Endodermal cell (in vitro differentiated cells): ENCODE results near the gene VPS4B. TPM values are rescaled to one million over a fixed set of nuclear protein-coding genes. Genes with fewer than 3 reads are reported as not detected.

Experiments
- DNase-seq: peaks from one replicate; pipeline ENCODE4 v3.0.0-alpha.2; 2017
- H3K27ac ChIP-seq: 2 replicates; pipeline ENCODE4 v1.5.1; 2013; ENCODE audit warnings: mild to moderate bottlenecking, low read depth, low read length, moderate library complexity
- H3K27me3 ChIP-seq: 2 replicates; pipeline ENCODE4 v1.6.1; 2013; ENCODE audit warnings: mild to moderate bottlenecking, low read length, moderate library complexity; ENCODE audit not compliant: insufficient read depth, control insufficient read depth, poor library complexity, severe bottlenecking
- H3K36me3 ChIP-seq: 2 replicates; pipeline ENCODE4 v1.7.0; 2013; ENCODE audit warnings: mild to moderate bottlenecking, low read length, moderate library complexity; ENCODE audit not compliant: control insufficient read depth, insufficient read depth
- H3K4me1 ChIP-seq: one replicate; pipeline ENCODE4 v1.7.0; 2013; ENCODE audit warnings: low read length; ENCODE audit not compliant: control insufficient read depth, insufficient read depth
- H3K4me3 ChIP-seq: 2 replicates; pipeline ENCODE4 v1.5.1; 2013; ENCODE audit warnings: mild to moderate bottlenecking, low read length, moderate library complexity
- H3K9ac ChIP-seq: 2 replicates; pipeline ENCODE4 v1.6.1; 2013; ENCODE audit warnings: mild to moderate bottlenecking, low read length, moderate library complexity; ENCODE audit not compliant: poor library complexity, severe bottlenecking; ENCODE audit errors: extremely low read depth
- H3K9me3 ChIP-seq: 2 replicates; pipeline ENCODE4 v1.6.1; 2013; ENCODE audit warnings: mild to moderate bottlenecking, low read length, moderate library complexity; ENCODE audit not compliant: control insufficient read depth
- H3K27ac Mint-ChIP-seq: 2 replicates; pipeline ENCODE4 v1.8.0; 2020; ENCODE audit warnings: mixed read lengths
- H3K27me3 Mint-ChIP-seq: 2 replicates; pipeline ENCODE4 v1.8.0; 2021; ENCODE audit warnings: mild to moderate bottlenecking, mixed read lengths; ENCODE audit not compliant: insufficient read depth
- H3K36me3 Mint-ChIP-seq: 2 replicates; pipeline ENCODE4 v1.8.0; 2020; ENCODE audit warnings: low read depth, mixed read lengths
- H3K4me1 Mint-ChIP-seq: 2 replicates; pipeline ENCODE4 v1.8.0; 2020; ENCODE audit warnings: mixed read lengths
- H3K4me3 Mint-ChIP-seq: 2 replicates; pipeline ENCODE4 v1.8.0; 2020; ENCODE audit warnings: mild to moderate bottlenecking, moderate library complexity, mixed read lengths
- H3K9me3 Mint-ChIP-seq: 2 replicates; pipeline ENCODE4 v1.8.0; 2020; ENCODE audit warnings: mild to moderate bottlenecking, mixed read lengths
- WGBS, 2 experiments: methylation state at CpG; one replicate each; pipeline versions ENCODE4 v1.1.5 to v1.1.7; 2013; ENCODE audit warnings: missing lambda C conversion rate in 2 of 2, mixed read lengths in 1 of 2; ENCODE audit not compliant: insufficient coverage in 1 of 2, insufficient read length in 1 of 2; 5-methylcytosine and 5-hydroxymethylcytosine counted together
- total RNA-seq, 2 donors: library from RNA; stranded (reverse); fragmentation: NEBNext Ultra II Directional in 1 of 2; extraction: Animal tissue kit (Norgen Biotek cat#: 25700) in 1 of 2; gene quantifications; 2 replicates in 1 of 2; 3 replicates in 1 of 2; pipeline ENCODE4 v1.2.1, GENCODE V29; 2021
- TF ChIP-seq, protein P1 (sequence below): fragments of 200-600 bp; sonication (generic); conservative IDR thresholded peaks from 2 replicates; pipeline ENCODE4 v1.5.0; 2021; ENCODE audit warnings: antibody characterized with exemption, mild to moderate bottlenecking

VPS4B gene
- total RNA-seq, 2 donors from 2014 or later, result 44.7 to 46.1 TPM

GRCh38 chr18:63439334-63439733 is 17.1 kb upstream of the VPS4B start:
- TF ChIP-seq, protein P1, sequence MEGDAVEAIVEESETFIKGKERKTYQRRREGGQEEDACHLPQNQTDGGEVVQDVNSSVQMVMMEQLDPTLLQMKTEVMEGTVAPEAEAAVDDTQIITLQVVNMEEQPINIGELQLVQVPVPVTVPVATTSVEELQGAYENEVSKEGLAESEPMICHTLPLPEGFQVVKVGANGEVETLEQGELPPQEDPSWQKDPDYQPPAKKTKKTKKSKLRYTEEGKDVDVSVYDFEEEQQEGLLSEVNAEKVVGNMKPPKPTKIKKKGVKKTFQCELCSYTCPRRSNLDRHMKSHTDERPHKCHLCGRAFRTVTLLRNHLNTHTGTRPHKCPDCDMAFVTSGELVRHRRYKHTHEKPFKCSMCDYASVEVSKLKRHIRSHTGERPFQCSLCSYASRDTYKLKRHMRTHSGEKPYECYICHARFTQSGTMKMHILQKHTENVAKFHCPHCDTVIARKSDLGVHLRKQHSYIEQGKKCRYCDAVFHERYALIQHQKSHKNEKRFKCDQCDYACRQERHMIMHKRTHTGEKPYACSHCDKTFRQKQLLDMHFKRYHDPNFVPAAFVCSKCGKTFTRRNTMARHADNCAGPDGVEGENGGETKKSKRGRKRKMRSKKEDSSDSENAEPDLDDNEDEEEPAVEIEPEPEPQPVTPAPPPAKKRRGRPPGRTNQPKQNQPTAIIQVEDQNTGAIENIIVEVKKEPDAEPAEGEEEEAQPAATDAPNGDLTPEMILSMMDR, result peak; percentile 93
- no peak overlapping the region for H3K9ac ChIP-seq
- no peak overlapping the region for H3K4me3 ChIP-seq
- no peaks in the 10 kb centered on the region for H3K27me3 Mint-ChIP-seq
- H3K9me3 ChIP-seq, result no peaks in the 10 kb centered on the region
- H3K36me3 ChIP-seq, result no peaks in the 10 kb centered on the region
- no peaks in the 10 kb centered on the region for H3K4me1 ChIP-seq
- no peak overlapping the region for H3K27ac Mint-ChIP-seq
- peak; percentile 85 for DNase-seq
- H3K27ac ChIP-seq, result no peak overlapping the region
- no peaks in the 10 kb centered on the region for H3K27me3 ChIP-seq
- no peaks in the 10 kb centered on the region for H3K4me1 Mint-ChIP-seq
- H3K9me3 Mint-ChIP-seq, result no peaks in the 10 kb centered on the region
- no peaks in the 10 kb centered on the region for H3K36me3 Mint-ChIP-seq
- WGBS, 2 experiments, result 11 to 13% methylated on average over 5 to 6 of the region's 6 CpGs
- H3K4me3 Mint-ChIP-seq, result no peak overlapping the region

- Histone ChIP-seq H3K9ac (no peak overlapping the region), H3K9me3 (no peaks in the 10 kb centered on the region), H3K4me1 (no peaks in the 10 kb centered on the region), H3K4me3 (no peak overlapping the region), H3K27ac (no peak overlapping the region), H3K27me3 (no peaks in the 10 kb centered on the region), H3K36me3 (no peaks in the 10 kb centered on the region)
- WGBS, 2 experiments, result 83 to 100% methylated on average over 2 of the region's 2 CpGs
- TF ChIP-seq, protein P1, result no peak
- Mint-ChIP-seq H3K36me3 (no peaks in the 10 kb centered on the region), H3K9me3 (no peaks in the 10 kb centered on the region), H3K4me3 (no peak overlapping the region), H3K27me3 (no peaks in the 10 kb centered on the region), H3K27ac (no peak overlapping the region), H3K4me1 (no peaks in the 10 kb centered on the region)
- DNase-seq, result no peak
These were observed 15.9 kb upstream of the VPS4B start for GRCh38 chr18:63438181-63438580.

DNA sequence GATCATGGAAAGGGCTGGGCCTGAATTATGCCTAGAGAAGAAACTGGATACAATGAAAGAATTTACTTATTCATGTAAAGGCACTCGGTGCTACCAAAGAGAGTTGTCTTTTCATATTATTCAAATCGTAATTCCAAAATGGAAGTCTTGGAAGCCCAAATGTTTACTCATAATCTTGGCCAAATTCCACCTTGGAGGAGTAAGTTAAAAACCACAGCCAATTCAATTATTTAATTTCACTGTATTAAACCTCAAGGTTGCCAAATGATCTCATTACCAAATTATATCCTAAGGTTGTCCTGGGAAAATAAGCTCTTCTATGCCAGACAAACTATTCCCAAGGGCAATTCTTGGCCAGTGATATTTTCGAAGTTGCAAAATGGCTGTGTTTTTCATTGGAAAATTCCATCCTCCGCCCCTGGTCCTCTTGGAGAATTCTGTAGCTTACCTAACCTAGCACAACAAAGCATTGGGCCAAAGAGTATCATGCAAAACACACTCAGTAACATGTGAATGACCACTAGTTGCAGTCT is 11.1 kb upstream of the VPS4B start:
- H3K4me1 ChIP-seq, result no peaks in the 10 kb centered on the region
- no peak overlapping the region for H3K27ac Mint-ChIP-seq
- no peak overlapping the region for H3K4me3 ChIP-seq
- H3K9me3 Mint-ChIP-seq, result no peaks in the 10 kb centered on the region
- peaks cover 12% of the 10 kb centered on the region for H3K27me3 ChIP-seq
- no peak for DNase-seq
- H3K27ac ChIP-seq, result no peak overlapping the region
- no peaks in the 10 kb centered on the region for H3K9me3 ChIP-seq
- WGBS, 2 experiments, result 76 to 81% methylated on average over 4 of the region's 4 CpGs
- H3K9ac ChIP-seq, result no peak overlapping the region
- no peaks in the 10 kb centered on the region for H3K36me3 Mint-ChIP-seq
- H3K4me1 Mint-ChIP-seq, result no peaks in the 10 kb centered on the region
- H3K36me3 ChIP-seq, result no peaks in the 10 kb centered on the region
- no peaks in the 10 kb centered on the region for H3K27me3 Mint-ChIP-seq
- H3K4me3 Mint-ChIP-seq, result no peak overlapping the region
- TF ChIP-seq, protein P1, result no peak
